Neuronal stem cell (in vitro differentiated cells): Measurements from ENCODE around the gene EIF5A.

ENCODE experiments used
- DNase-seq: peaks from one replicate; pipeline ENCODE4 v3.0.0-alpha.2; 2013; ENCODE audit warnings: low spot score
- H2AFZ ChIP-seq: one replicate; pipeline ENCODE4 v1.6.1; 2013; ENCODE audit warnings: mild to moderate bottlenecking, low read length, inconsistent platforms
- H2AK5ac ChIP-seq: 2 replicates; pipeline ENCODE4 v1.6.1; 2013; ENCODE audit warnings: low read depth, mild to moderate bottlenecking, inconsistent platforms, low read length, moderate library complexity, mixed read lengths
- H2BK120ac ChIP-seq: 2 replicates; pipeline ENCODE4 v1.6.1; 2013; ENCODE audit warnings: low read depth, mild to moderate bottlenecking, inconsistent platforms, low read length, moderate library complexity, mixed read lengths
- H2BK12ac ChIP-seq: one replicate; pipeline ENCODE4 v1.6.1; 2013; ENCODE audit warnings: low read length, inconsistent platforms
- H2BK15ac ChIP-seq: 2 replicates; pipeline ENCODE4 v1.6.1; 2013; ENCODE audit warnings: mild to moderate bottlenecking, low read length, inconsistent platforms, mixed read lengths
- H2BK5ac ChIP-seq: one replicate; pipeline ENCODE4 v1.6.1; 2013; ENCODE audit warnings: inconsistent platforms, mild to moderate bottlenecking, low read length, moderate library complexity
- H3K14ac ChIP-seq: one replicate; pipeline ENCODE4 v1.6.1; 2013; ENCODE audit warnings: low read length, inconsistent platforms
- H3K18ac ChIP-seq: 2 replicates; pipeline ENCODE4 v1.6.1; 2013; ENCODE audit warnings: low read length, inconsistent platforms
- H3K23ac ChIP-seq: 2 replicates; pipeline ENCODE4 v1.6.1; 2013; ENCODE audit warnings: low read depth, mild to moderate bottlenecking, mixed read lengths, low read length, inconsistent platforms; ENCODE audit not compliant: poor library complexity
- H3K27ac ChIP-seq: replicated peaks from 3 replicates; pipeline ENCODE4 v1.5.1; 2013; ENCODE audit warnings: low read length, inconsistent platforms
- H3K27me3 ChIP-seq, 3 experiments: 2 replicates each; pipeline ENCODE4 v1.6.1; 2013; ENCODE audit warnings: low read length in 3 of 3, mild to moderate bottlenecking in 2 of 3, inconsistent platforms in 1 of 3, low read depth in 1 of 3, mixed read lengths in 1 of 3, moderate library complexity in 1 of 3; ENCODE audit not compliant: control insufficient read depth in 3 of 3, insufficient read depth in 3 of 3
- H3K36me3 ChIP-seq, 2 donors: replicated peaks in 1 of 2; 2 replicates each; pipeline ENCODE4 v1.6.1; 2013; ENCODE audit warnings: low read length in 2 of 2; ENCODE audit not compliant: control insufficient read depth in 2 of 2, insufficient read depth in 2 of 2
- H3K4ac ChIP-seq: 2 replicates; pipeline ENCODE4 v1.6.1; 2013; ENCODE audit warnings: inconsistent platforms, mild to moderate bottlenecking, low read length, moderate library complexity
- H3K4me1 ChIP-seq, 2 donors: 1 replicate in 1 of 2; 2 replicates in 1 of 2; pipeline ENCODE4 v1.6.1; 2013; ENCODE audit warnings: low read length in 2 of 2, low read depth in 1 of 2; ENCODE audit not compliant: control insufficient read depth in 2 of 2, insufficient read depth in 1 of 2
- H3K4me2 ChIP-seq: one replicate; pipeline ENCODE4 v1.6.1; 2013; ENCODE audit warnings: mild to moderate bottlenecking, low read length, inconsistent platforms; ENCODE audit not compliant: insufficient read depth, poor library complexity, severe bottlenecking
- H3K4me3 ChIP-seq, 2 donors: 2 replicates each; pipeline ENCODE4 v1.5.1; 2013; ENCODE audit warnings: low read length in 2 of 2, mild to moderate bottlenecking in 2 of 2, inconsistent platforms in 1 of 2, moderate library complexity in 1 of 2
- H3K79me1 ChIP-seq: one replicate; pipeline ENCODE4 v1.6.1; 2013; ENCODE audit warnings: low read depth, mild to moderate bottlenecking, inconsistent platforms, low read length, moderate library complexity
- H3K9ac ChIP-seq: one replicate; pipeline ENCODE4 v1.6.1; 2013; ENCODE audit warnings: mild to moderate bottlenecking, low read depth, low read length, inconsistent platforms; ENCODE audit not compliant: poor library complexity
- H3K9me3 ChIP-seq, 2 donors: replicated peaks in 1 of 2; 2 replicates each; pipeline versions ENCODE3 to v1.6.1; 2013; ENCODE audit warnings: low read length in 2 of 2, mild to moderate bottlenecking in 2 of 2, inconsistent platforms in 1 of 2, low read depth in 1 of 2, mixed read lengths in 1 of 2, moderate library complexity in 1 of 2; ENCODE audit not compliant: control insufficient read depth in 2 of 2, insufficient read depth in 1 of 2
- H4K8ac ChIP-seq: one replicate; pipeline ENCODE4 v1.6.1; 2013; ENCODE audit warnings: low read depth, mild to moderate bottlenecking, inconsistent platforms, low read length, moderate library complexity
- H4K91ac ChIP-seq: one replicate; pipeline ENCODE4 v1.6.1; 2013; ENCODE audit warnings: low read length, low read depth, mild to moderate bottlenecking, inconsistent platforms; ENCODE audit not compliant: poor library complexity
- WGBS, 2 donors: extraction: QIAGEN DNeasy Blood & Tissue Kit; methylation state at CpG; one replicate each; pipeline ENCODE4 v1.1.7; 2013; ENCODE audit warnings: missing lambda C conversion rate in 2 of 2, mixed read lengths in 1 of 2; ENCODE audit not compliant: insufficient read length in 2 of 2, insufficient replicate concordance in 1 of 2; ENCODE audit errors: extremely low coverage in 2 of 2; 5-methylcytosine and 5-hydroxymethylcytosine counted together

EIF5A gene

DNA sequence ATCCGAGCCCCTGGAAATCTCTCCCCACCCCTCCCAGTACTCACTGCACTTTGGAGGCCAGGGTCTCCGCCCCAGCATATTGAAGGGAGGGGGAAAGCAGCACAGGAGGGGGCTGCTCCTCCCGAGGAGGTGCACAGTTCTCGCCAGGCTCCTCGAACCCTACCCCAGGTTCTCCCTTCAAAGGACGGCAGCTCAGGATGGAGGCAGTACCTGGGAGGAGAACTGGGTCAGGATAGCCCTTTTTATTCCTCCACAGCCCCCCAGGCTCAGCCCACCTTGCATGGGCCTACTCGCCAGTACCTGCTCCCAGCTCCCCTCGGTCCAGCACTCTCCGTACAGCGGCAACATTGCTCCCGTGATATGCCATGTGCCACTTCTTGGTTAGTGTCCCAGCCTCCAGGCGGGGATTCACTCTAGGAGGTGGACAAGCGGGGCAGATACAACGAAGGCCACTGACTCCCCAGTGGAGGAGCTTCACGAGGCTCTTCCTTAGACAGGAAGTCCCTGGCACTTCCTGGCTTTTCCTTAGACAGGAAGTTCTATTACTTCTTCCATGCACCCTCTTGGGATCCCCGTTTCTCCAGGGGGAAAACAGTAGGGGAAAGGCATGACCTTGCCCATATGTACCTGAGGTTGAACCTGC is 9.9 kb downstream of the EIF5A start:
- H3K14ac ChIP-seq, result no peak overlapping the region
- peak overlapping the region; percentile 55 for H3K9ac ChIP-seq
- DNase-seq, result no peak
- no peak overlapping the region for H3K4me3 ChIP-seq
- H2BK15ac ChIP-seq, result no peak overlapping the region
- H3K23ac ChIP-seq, result no peak overlapping the region
- no CpG with 5 or more reads among the region's 16 CpGs for WGBS, 2 donors
- H4K91ac ChIP-seq, result no peak overlapping the region
- H3K4ac ChIP-seq, result no peak overlapping the region
- H4K8ac ChIP-seq, result peak overlapping the region; percentile 27
- H2BK12ac ChIP-seq, result no peak overlapping the region
- peaks cover 64 to 80% of the 10 kb centered on the region in 2 donors for H3K36me3 ChIP-seq
- H2BK120ac ChIP-seq, result no peak overlapping the region
- peaks cover 6% of the 10 kb centered on the region for H3K79me1 ChIP-seq
- no peaks in the 10 kb centered on the region for H3K27me3 ChIP-seq
- H2AK5ac ChIP-seq, result no peak overlapping the region
- H2AFZ ChIP-seq, result no peak overlapping the region
- H3K9me3 ChIP-seq, result no peaks in the 10 kb centered on the region
- no peak overlapping the region for H3K18ac ChIP-seq
- peak overlapping the region; percentile 3 for H3K4me2 ChIP-seq
- no peak overlapping the region for H3K27ac ChIP-seq
- no peak overlapping the region for H2BK5ac ChIP-seq
- peaks cover 6 to 13% of the 10 kb centered on the region in 2 donors for H3K4me1 ChIP-seq

- no peak overlapping the region for H2AK5ac ChIP-seq
Observed at GRCh38 chr17:7318121-7318860, 10.9 kb downstream of the EIF5A start.

GRCh38 chr17:7321466-7321865 is 14.0 kb downstream of the EIF5A start:
- Histone ChIP-seq H4K8ac (no peak overlapping the region), H2BK5ac (no peak overlapping the region), H2BK12ac (no peak overlapping the region), H3K18ac (no peak overlapping the region), H2BK120ac (no peak overlapping the region), H3K9ac (no peak overlapping the region), H4K91ac (no peak overlapping the region), H3K23ac (peak overlapping the region; percentile 2), H3K27me3 (no peaks in the 10 kb centered on the region), H3K4me3 (no peak overlapping the region), H3K4ac (no peak overlapping the region), H3K14ac (no peak overlapping the region), H2BK15ac (no peak overlapping the region), H3K9me3 (no peaks in the 10 kb centered on the region), H3K79me1 (peaks cover 4% of the 10 kb centered on the region), H3K4me2 (no peak overlapping the region), H3K4me1 (no peaks in the 10 kb centered on the region), H3K36me3 (peaks cover 76 to 89% of the 10 kb centered on the region in 2 donors), H2AFZ (no peak overlapping the region), H3K27ac (no peak overlapping the region), H2AK5ac (no peak overlapping the region)
- DNase-seq, result no peak
- no CpG with 5 or more reads among the region's 15 CpGs for WGBS, 2 donors

More at GRCh38 chr17:7318121-7318860, 10.9 kb downstream of the EIF5A start:
- no peak overlapping the region for H3K18ac ChIP-seq
- H3K23ac ChIP-seq, result no peak overlapping the region
- H3K27ac ChIP-seq, result no peak overlapping the region
- no peak overlapping the region for H4K91ac ChIP-seq
- no peak overlapping the region for H2BK12ac ChIP-seq
- no peak overlapping the region for H3K4me2 ChIP-seq
- H3K4me3 ChIP-seq, result no peak overlapping the region
- H3K79me1 ChIP-seq, result peaks cover 6% of the 10 kb centered on the region
- no peak overlapping the region for H3K14ac ChIP-seq
- no peak for DNase-seq
- H3K4me1 ChIP-seq, result peaks cover 6 to 13% of the 10 kb centered on the region in 2 donors
- peak overlapping the region; percentile 55 for H3K9ac ChIP-seq
- H2BK15ac ChIP-seq, result no peak overlapping the region
- no peak overlapping the region for H2AFZ ChIP-seq
- H2BK5ac ChIP-seq, result no peak overlapping the region
- no CpG with 5 or more reads among the region's 13 CpGs for WGBS, 2 donors
- H3K4ac ChIP-seq, result no peak overlapping the region
- H2BK120ac ChIP-seq, result no peak overlapping the region
- no peaks in the 10 kb centered on the region for H3K9me3 ChIP-seq
- no peak overlapping the region for H4K8ac ChIP-seq
- H3K36me3 ChIP-seq, result peaks cover 64 to 80% of the 10 kb centered on the region in 2 donors
- no peaks in the 10 kb centered on the region for H3K27me3 ChIP-seq

GRCh38 chr17:7322520-7323194 is 15.2 kb downstream of the EIF5A start:
- H3K18ac ChIP-seq, result no peak overlapping the region
- no CpG with 5 or more reads among the region's 22 CpGs for whole genome bisulfite sequencing, 2 donors
- H4K91ac ChIP-seq, result no peak overlapping the region
- no peaks in the 10 kb centered on the region for H3K27me3 ChIP-seq
- H3K4me1 ChIP-seq, result no peaks in the 10 kb centered on the region
- peak overlapping the region; percentile 53 for H3K9ac ChIP-seq
- peak overlapping the region in 1 of 2 donors; percentile 41 for H3K4me3 ChIP-seq
- no peak overlapping the region for H3K4me2 ChIP-seq
- H4K8ac ChIP-seq, result no peak overlapping the region
- no peak overlapping the region for H2BK15ac ChIP-seq
- H3K4ac ChIP-seq, result no peak overlapping the region
- no peak overlapping the region for H2AFZ ChIP-seq
- H3K23ac ChIP-seq, result no peak overlapping the region
- no peak overlapping the region for H3K14ac ChIP-seq
- H3K36me3 ChIP-seq, result peaks cover 71 to 89% of the 10 kb centered on the region in 2 donors
- H3K79me1 ChIP-seq, result peaks cover 11% of the 10 kb centered on the region
- no peak overlapping the region for H2BK5ac ChIP-seq
- no peak overlapping the region for H2AK5ac ChIP-seq
- H3K9me3 ChIP-seq, result no peaks in the 10 kb centered on the region
- H2BK120ac ChIP-seq, result no peak overlapping the region
- DNase-seq, result no peak
- no peak overlapping the region for H2BK12ac ChIP-seq
- no peak overlapping the region for H3K27ac ChIP-seq
